Measurements from ENCODE around the gene EXD3. TPM values are rescaled to one million over a fixed set of nuclear protein-coding genes. Genes with fewer than 3 reads are reported as not detected.

Gene EXD3
- total and polyA plus RNA-seq, 8 donors: 12.9 to 105 (median 24.0) TPM

DNA sequence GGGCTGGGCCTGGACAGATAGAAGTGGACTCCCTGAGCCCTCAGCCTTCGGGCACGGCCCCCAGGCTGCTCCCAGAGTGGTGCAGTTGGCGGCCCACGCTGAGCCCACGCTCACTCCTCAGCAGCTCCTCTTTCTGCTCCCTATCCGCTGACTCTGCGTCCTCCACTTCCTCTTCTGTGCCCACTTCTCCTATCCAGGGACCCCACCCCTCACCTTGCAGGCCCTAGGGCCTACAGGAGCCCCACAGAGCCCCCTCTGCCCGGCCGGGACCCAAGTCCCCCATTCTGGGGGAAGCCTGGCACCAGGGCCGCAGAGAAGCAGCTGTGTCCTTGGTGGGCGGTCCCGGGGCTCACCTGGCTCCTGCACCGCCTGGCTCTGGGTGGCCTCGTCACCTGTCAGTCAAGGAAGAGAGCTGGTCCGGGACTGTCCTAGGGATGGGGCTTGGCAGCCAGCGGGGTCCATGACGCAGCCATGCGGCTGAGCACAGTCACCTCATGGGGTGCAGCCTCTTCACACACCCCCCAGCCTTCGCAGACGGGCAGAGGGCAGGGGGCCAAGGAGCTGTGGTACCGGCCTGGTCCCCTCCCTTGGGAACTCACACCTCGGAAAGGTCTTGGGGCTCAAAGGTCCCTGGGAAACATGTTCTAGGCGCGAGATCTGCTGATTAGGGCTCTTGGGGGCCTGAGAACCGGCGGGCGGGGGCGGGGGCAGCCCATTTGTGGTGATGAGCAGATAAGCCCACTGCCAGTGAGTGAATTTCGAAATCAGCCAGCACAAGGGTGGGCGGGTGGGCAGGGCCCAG lies 115.5 kb downstream of the EXD3 start:
- Histone ChIP-seq H3K4me1 (peaks cover 63 to 77% (median 69%) of the 10 kb centered on the region in 4 donors), H3K27ac (peak overlapping the region in 2 of 5 donors; percentile 4 to 8), H3K27me3 (peaks cover 0 to 61% (median 28%) of the 10 kb centered on the region in 3 donors), H3K4me3 (no peak overlapping the region), H3K36me3 (no peaks in the 10 kb centered on the region), H3K9me3 (no peaks in the 10 kb centered on the region)
- WGBS, 5 donors: 24 to 41% (median 30%) methylated on average over 20 to 30 of the region's 30 CpGs
- TF ChIP-seq POLR2A (IDR thresholded peaks at IDR 0.05) (no peak), EP300 (IDR thresholded peaks at IDR 0.05) (no peak), POLR2AphosphoS5 (IDR thresholded peaks at IDR 0.05) (no peak)
- TF ChIP-seq, protein P1, sequence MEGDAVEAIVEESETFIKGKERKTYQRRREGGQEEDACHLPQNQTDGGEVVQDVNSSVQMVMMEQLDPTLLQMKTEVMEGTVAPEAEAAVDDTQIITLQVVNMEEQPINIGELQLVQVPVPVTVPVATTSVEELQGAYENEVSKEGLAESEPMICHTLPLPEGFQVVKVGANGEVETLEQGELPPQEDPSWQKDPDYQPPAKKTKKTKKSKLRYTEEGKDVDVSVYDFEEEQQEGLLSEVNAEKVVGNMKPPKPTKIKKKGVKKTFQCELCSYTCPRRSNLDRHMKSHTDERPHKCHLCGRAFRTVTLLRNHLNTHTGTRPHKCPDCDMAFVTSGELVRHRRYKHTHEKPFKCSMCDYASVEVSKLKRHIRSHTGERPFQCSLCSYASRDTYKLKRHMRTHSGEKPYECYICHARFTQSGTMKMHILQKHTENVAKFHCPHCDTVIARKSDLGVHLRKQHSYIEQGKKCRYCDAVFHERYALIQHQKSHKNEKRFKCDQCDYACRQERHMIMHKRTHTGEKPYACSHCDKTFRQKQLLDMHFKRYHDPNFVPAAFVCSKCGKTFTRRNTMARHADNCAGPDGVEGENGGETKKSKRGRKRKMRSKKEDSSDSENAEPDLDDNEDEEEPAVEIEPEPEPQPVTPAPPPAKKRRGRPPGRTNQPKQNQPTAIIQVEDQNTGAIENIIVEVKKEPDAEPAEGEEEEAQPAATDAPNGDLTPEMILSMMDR (IDR thresholded peaks at IDR 0.05): no peak
- intact Hi-C loops (cut with DNase I; ENCODE audit: low total_unique reads): loop anchor here (10.0 kb wide), 1 partner anchor 97 kb away; no protein-coding TSS in a partner anchor
- peak in 1 of 2 donors; percentile 60 for DNase-seq

DNA sequence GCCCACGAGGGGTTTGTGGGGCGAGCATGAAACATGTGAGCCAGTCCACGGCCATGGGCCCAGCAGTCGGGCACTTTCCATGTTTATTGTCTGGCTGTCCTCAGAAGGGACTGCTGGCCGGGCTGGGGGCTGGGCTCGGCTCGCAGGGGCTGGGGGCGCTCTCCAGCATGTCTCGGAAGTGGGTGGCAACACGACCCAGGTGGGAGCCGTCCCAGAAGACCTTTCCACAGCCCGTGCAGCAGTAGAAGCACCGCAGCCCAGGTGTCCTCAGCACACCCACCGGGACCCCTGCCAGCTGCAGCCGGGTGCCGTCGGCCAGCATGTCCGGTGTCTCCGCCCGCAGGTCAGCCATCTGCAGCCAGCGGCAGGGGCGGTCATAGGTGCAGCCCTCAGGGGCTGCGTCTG lies 116.1 kb downstream of the EXD3 start:
- peak overlapping the region in 4 of 5 donors; percentile 69 to 82 (median 74) for H3K27ac ChIP-seq
- peaks cover 0 to 62% (median 28%) of the 10 kb centered on the region in 3 donors for H3K27me3 ChIP-seq
- 18 to 34% (median 28%) methylated on average over 7 to 23 of the region's 23 CpGs for WGBS, 5 donors
- H3K4me1 ChIP-seq: peaks cover 59 to 72% (median 65%) of the 10 kb centered on the region in 4 donors
- H3K36me3 ChIP-seq: no peaks in the 10 kb centered on the region
- intact Hi-C loops (cut with DNase I; ENCODE audit: low total_unique reads): loop anchor here (10.0 kb wide), 1 partner anchor 98 kb away; no protein-coding TSS in a partner anchor
- DNase-seq: peak in 1 of 2 donors; percentile 51
- H3K9me3 ChIP-seq: no peaks in the 10 kb centered on the region
- H3K4me3 ChIP-seq: no peak overlapping the region
- TF ChIP-seq, protein P1 (IDR thresholded peaks at IDR 0.05): no peak
- TF ChIP-seq POLR2A (IDR thresholded peaks at IDR 0.05) (no peak), EP300 (IDR thresholded peaks at IDR 0.05) (no peak)

DNA sequence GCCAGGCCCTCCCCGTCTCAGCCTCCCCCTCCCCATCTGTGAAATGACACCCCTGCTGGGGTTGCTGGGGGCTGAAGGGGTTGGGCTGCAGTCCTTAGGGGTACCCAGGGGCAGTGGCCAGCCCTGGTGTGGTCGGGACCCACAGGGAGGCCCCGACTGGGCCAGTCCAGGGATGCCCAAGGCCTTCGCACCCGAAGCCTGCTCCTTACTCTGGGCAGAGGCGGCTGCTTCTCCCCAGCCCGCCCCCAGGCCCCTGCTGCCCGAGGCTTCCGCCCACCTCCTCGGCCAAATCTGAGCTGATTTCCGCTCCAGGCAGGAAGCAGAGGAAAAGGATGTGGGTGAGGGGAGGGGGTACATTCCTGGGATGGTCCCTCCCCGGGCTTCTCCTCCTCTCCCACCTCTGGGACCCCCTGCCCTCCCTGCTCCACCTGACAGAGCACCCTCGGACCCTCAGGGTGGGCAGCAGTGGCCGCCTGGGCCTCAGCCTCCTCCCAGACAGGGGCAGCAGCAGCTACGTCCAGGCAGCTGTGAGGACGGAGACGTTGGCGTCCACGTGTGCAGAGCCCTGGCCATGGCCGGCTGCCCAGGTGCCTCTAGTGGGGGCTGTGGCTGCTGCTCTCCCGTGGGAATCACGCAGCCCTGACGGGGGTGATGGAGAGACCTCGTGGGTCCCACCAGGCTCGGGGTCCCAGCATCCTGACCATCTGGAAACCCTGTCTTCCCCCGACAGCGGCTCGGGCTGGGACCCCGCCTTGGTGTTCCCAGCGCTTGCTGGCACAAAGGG lies 116.7 kb downstream of the EXD3 start:
- Histone ChIP-seq H3K36me3 (no peaks in the 10 kb centered on the region), H3K4me3 (no peak overlapping the region), H3K27ac (peak overlapping the region; percentile 66 to 82 (median 72)), H3K4me1 (peaks cover 57 to 72% (median 63%) of the 10 kb centered on the region in 4 donors), H3K9me3 (no peaks in the 10 kb centered on the region), H3K27me3 (peaks cover 0 to 67% (median 28%) of the 10 kb centered on the region in 3 donors)
- TF ChIP-seq, protein P1 (IDR thresholded peaks at IDR 0.05): no peak
- TF ChIP-seq POLR2AphosphoS5 (IDR thresholded peaks at IDR 0.05): no peak
- no peak for TF ChIP-seq POLR2A (IDR thresholded peaks at IDR 0.05)
- TF ChIP-seq EP300 (IDR thresholded peaks at IDR 0.05): no peak
- intact Hi-C loops (cut with DNase I; ENCODE audit: low total_unique reads): loop anchor here (10.0 kb wide), 1 partner anchor 99 kb away; no protein-coding TSS in a partner anchor
- DNase-seq: peak in 1 of 2 donors; percentile 68
- WGBS, 5 donors: 28 to 34% (median 31%) methylated on average over 11 to 30 of the region's 30 CpGs

DNA sequence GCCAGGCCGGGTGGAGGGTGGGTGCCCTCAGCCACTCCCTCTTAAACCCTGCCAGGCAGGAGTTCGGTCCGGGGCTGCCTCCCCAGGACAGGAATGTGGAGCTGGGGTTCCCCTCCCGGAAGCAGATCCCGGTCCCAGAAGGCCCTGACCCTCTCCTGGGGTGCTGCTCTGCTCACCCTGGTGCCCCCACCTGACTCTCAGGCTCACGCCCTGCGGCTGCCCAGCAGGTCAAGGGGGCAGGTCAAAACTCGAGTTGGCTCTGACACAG lies 117.2 kb downstream of the EXD3 start:
- no peaks in the 10 kb centered on the region for H3K36me3 ChIP-seq
- H3K27me3 ChIP-seq: peaks cover 0 to 72% (median 28%) of the 10 kb centered on the region in 3 donors
- WGBS, 5 donors: 9 to 25% (median 18%) methylated on average over 5 to 8 of the region's 8 CpGs; no CpG with 5 or more reads in 1 of the 5 donors
- H3K27ac ChIP-seq: peak overlapping the region; percentile 66 to 82 (median 72)
- TF ChIP-seq POLR2AphosphoS5 (IDR thresholded peaks at IDR 0.05) (no peak), POLR2A (IDR thresholded peaks at IDR 0.05) (no peak), EP300 (IDR thresholded peaks at IDR 0.05) (no peak)
- TF ChIP-seq, protein P1 (IDR thresholded peaks at IDR 0.05): no peak
- H3K9me3 ChIP-seq: no peaks in the 10 kb centered on the region
- DNase-seq: no peak
- peaks cover 57 to 72% (median 64%) of the 10 kb centered on the region in 4 donors for H3K4me1 ChIP-seq
- intact Hi-C loops (cut with DNase I; ENCODE audit: low total_unique reads): loop anchor here (10.0 kb wide), 1 partner anchor 99 kb away; no protein-coding TSS in a partner anchor
- peak overlapping the region in 1 of 4 donors; percentile 37 for H3K4me3 ChIP-seq

Data from stomach (tissue), 9 donors.